ENCODE data around the gene GSTT4.
"Not testable (repeated sequence)": the region's sequence is repeated elsewhere in the genome, so short reads cannot be mapped to it uniquely, and the experiment has no call there.

The GSTT4 gene

GRCh38 chr22:24006207-24006913 is 1.1 kb upstream of the GSTT4 start:
- Histone ChIP-seq H3K4me3 (ENCODE audit: low read length) (no peak overlapping the region), H3K9me3 (ENCODE audit: insufficient read depth, low read depth, low read length) (no peaks in the 10 kb centered on the region), H3K4me1 (ENCODE audit: insufficient read depth, low read length) (no peaks in the 10 kb centered on the region; the same call in 1 of the 2 replicates), H3K27me3 (ENCODE audit: insufficient read depth, low read length) (no peaks in the 10 kb centered on the region), H3K36me3 (ENCODE audit: insufficient read depth, low read depth, low read length) (no peaks in the 10 kb centered on the region), H3K9ac (ENCODE audit: low read depth, low read length) (no peak overlapping the region), H3K27ac (ENCODE audit: low read length) (no peak overlapping the region)

DNA sequence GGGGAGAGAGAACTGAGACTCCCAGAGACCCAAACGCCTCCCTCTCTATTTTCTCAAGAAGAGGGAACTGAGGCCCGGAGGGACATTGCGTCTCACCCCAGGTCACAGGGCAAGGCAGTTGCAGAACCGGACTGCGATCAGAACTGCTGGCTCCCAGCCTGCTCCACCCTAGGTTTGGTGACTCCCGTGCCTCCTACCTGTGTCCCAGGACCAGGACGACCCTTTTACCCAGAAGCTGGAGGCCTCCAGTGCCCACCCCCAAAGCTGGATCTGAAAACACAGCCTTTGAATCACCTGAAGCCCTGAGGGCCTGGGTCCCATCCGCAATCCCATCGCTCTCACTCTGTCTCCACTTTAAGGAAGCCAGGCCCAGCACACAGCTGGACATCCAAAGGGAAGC is 1.4 kb downstream of the GSTT4 start:
- Histone ChIP-seq H3K4me3 (ENCODE audit: low read length) (no peak overlapping the region), H3K9ac (ENCODE audit: low read depth, low read length) (no peak overlapping the region), H3K4me1 (ENCODE audit: insufficient read depth, low read length) (no peaks in the 10 kb centered on the region; the same call in 1 of the 2 replicates), H3K9me3 (ENCODE audit: insufficient read depth, low read depth, low read length) (no peaks in the 10 kb centered on the region), H3K27me3 (ENCODE audit: insufficient read depth, low read length) (no peaks in the 10 kb centered on the region), H3K27ac (ENCODE audit: low read length) (no peak overlapping the region), H3K36me3 (ENCODE audit: insufficient read depth, low read depth, low read length) (no peaks in the 10 kb centered on the region)

GRCh38 chr22:24002851-24003250 is 2.4 kb downstream of the GSTT4 start:
- Histone ChIP-seq H3K27ac (ENCODE audit: low read length) (no peak overlapping the region), H3K4me3 (ENCODE audit: low read length) (no peak overlapping the region), H3K9me3 (ENCODE audit: insufficient read depth, low read depth, low read length) (no peaks in the 10 kb centered on the region), H3K4me1 (ENCODE audit: insufficient read depth, low read length) (no peaks in the 10 kb centered on the region; the same call in 1 of the 2 replicates), H3K9ac (ENCODE audit: low read depth, low read length) (no peak overlapping the region), H3K27me3 (ENCODE audit: insufficient read depth, low read length) (no peaks in the 10 kb centered on the region), H3K36me3 (ENCODE audit: insufficient read depth, low read depth, low read length) (no peaks in the 10 kb centered on the region)

DNA sequence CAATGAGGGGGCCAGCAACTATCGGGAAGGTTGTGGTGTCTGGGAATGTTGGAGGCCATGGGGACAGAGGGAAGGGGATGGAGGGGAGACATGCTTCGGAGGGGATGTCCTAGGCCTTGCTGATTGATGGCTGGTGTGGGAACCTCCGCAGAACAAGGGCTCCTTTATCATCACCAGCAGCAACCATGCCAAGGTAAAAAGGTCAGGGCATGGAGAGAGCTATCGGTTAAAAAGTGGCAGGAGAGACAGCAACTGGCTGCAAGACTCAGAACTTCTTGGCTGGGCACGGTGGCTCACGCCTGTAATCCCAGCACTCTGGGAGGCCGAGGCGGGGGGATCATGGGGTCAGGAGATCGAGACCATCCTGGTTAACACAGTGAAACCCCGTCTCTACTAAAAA is 3.0 kb downstream of the GSTT4 start:
- Histone ChIP-seq H3K9ac (ENCODE audit: low read depth, low read length) (no peak overlapping the region), H3K27ac (ENCODE audit: low read length) (no peak overlapping the region), H3K27me3 (ENCODE audit: insufficient read depth, low read length) (no peaks in the 10 kb centered on the region), H3K4me1 (ENCODE audit: insufficient read depth, low read length) (no peaks in the 10 kb centered on the region; the same call in 1 of the 2 replicates), H3K36me3 (ENCODE audit: insufficient read depth, low read depth, low read length) (no peaks in the 10 kb centered on the region), H3K9me3 (ENCODE audit: insufficient read depth, low read depth, low read length) (no peaks in the 10 kb centered on the region), H3K4me3 (ENCODE audit: low read length) (no peak overlapping the region)

DNA sequence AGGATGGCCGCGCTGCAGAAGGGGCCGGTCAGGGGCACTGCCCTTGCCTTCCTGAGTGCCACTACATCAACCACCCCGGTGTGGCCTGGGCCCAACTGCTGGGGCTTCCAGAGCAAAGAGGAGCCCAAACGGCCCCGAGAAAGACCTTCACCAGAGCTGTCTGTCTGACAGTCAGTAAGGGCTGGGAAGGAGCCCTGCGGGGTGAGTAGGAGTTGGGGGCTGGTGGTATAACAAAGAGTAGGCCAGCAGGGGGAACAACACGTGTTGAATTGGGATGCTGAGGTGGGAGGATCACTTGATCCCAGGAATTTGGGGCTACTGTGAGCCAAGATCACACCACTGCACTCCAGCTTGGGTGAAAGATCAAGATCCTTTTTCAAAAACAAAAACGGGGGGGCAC is 3.9 kb downstream of the GSTT4 start:
- Histone ChIP-seq H3K27me3 (ENCODE audit: insufficient read depth, low read length) (no peaks in the 10 kb centered on the region), H3K9ac (ENCODE audit: low read depth, low read length) (no peak overlapping the region), H3K4me3 (ENCODE audit: low read length) (no peak overlapping the region), H3K27ac (ENCODE audit: low read length) (no peak overlapping the region), H3K36me3 (ENCODE audit: insufficient read depth, low read depth, low read length) (no peaks in the 10 kb centered on the region), H3K4me1 (ENCODE audit: insufficient read depth, low read length) (no peaks in the 10 kb centered on the region; the same call in 1 of the 2 replicates), H3K9me3 (ENCODE audit: insufficient read depth, low read depth, low read length) (no peaks in the 10 kb centered on the region)

GRCh38 chr22:23999779-24000178 is 5.5 kb downstream of the GSTT4 start:
- not testable (repeated sequence) for H3K9me3 ChIP-seq (ENCODE audit: insufficient read depth, low read depth, low read length); H3K4me1 ChIP-seq (ENCODE audit: insufficient read depth, low read length); H3K9ac ChIP-seq (ENCODE audit: low read depth, low read length); H3K27ac ChIP-seq (ENCODE audit: low read length); H3K27me3 ChIP-seq (ENCODE audit: insufficient read depth, low read length); H3K4me3 ChIP-seq (ENCODE audit: low read length); H3K36me3 ChIP-seq (ENCODE audit: insufficient read depth, low read depth, low read length)

GRCh38 chr22:23997092-23997491 is 8.2 kb downstream of the GSTT4 start:
- no peak overlapping the region for H3K27ac ChIP-seq (ENCODE audit: low read length)
- H3K9ac ChIP-seq (ENCODE audit: low read depth, low read length): no peak overlapping the region
- no peak overlapping the region for H3K4me3 ChIP-seq (ENCODE audit: low read length)
- H3K4me1 ChIP-seq (ENCODE audit: insufficient read depth, low read length): no peaks in the 10 kb centered on the region; the same call in 1 of the 2 replicates
- H3K36me3 ChIP-seq (ENCODE audit: insufficient read depth, low read depth, low read length): no peaks in the 10 kb centered on the region
- H3K9me3 ChIP-seq (ENCODE audit: insufficient read depth, low read depth, low read length): no peaks in the 10 kb centered on the region
- H3K27me3 ChIP-seq (ENCODE audit: insufficient read depth, low read length): no peaks in the 10 kb centered on the region

DNA sequence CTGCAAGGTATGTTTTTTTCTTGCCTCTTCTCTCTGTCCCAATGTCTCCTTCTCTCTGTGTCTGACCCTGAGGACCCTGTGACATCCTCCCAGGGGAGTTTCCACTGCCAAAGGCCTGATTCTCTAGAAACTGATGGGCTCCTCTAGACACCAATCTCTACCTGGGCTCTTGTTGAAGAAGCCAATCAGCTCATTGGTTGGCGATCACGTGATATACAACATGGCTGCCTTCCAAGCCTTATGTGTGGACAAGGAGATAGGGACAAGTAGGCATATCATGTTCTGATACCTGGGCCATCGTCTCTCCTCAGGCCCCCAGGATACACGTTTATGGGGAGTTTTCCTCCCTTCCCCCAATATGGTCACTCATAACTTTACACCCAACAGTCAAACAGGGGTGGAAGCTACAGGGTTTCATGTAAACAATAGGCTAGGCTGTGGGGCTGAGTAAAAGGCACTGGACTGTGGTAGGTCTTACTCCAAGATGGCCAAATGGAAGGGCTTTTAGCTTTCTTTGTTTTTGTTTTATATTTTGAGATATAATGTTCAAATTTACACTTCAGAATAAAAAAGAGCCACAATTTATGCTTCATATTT is 11.6 kb downstream of the GSTT4 start:
- H3K4me1 ChIP-seq (ENCODE audit: insufficient read depth, low read length); H3K4me3 ChIP-seq (ENCODE audit: low read length); H3K27ac ChIP-seq (ENCODE audit: low read length); H3K27me3 ChIP-seq (ENCODE audit: insufficient read depth, low read length); H3K36me3 ChIP-seq (ENCODE audit: insufficient read depth, low read depth, low read length); H3K9me3 ChIP-seq (ENCODE audit: insufficient read depth, low read depth, low read length); H3K9ac ChIP-seq (ENCODE audit: low read depth, low read length): not testable (repeated sequence)

GRCh38 chr22:23993080-23993479 is 12.2 kb downstream of the GSTT4 start:
- not testable (repeated sequence) for H3K36me3 ChIP-seq (ENCODE audit: insufficient read depth, low read depth, low read length); H3K27ac ChIP-seq (ENCODE audit: low read length); H3K9ac ChIP-seq (ENCODE audit: low read depth, low read length); H3K27me3 ChIP-seq (ENCODE audit: insufficient read depth, low read length); H3K4me3 ChIP-seq (ENCODE audit: low read length); H3K4me1 ChIP-seq (ENCODE audit: insufficient read depth, low read length); H3K9me3 ChIP-seq (ENCODE audit: insufficient read depth, low read depth, low read length)

DNA sequence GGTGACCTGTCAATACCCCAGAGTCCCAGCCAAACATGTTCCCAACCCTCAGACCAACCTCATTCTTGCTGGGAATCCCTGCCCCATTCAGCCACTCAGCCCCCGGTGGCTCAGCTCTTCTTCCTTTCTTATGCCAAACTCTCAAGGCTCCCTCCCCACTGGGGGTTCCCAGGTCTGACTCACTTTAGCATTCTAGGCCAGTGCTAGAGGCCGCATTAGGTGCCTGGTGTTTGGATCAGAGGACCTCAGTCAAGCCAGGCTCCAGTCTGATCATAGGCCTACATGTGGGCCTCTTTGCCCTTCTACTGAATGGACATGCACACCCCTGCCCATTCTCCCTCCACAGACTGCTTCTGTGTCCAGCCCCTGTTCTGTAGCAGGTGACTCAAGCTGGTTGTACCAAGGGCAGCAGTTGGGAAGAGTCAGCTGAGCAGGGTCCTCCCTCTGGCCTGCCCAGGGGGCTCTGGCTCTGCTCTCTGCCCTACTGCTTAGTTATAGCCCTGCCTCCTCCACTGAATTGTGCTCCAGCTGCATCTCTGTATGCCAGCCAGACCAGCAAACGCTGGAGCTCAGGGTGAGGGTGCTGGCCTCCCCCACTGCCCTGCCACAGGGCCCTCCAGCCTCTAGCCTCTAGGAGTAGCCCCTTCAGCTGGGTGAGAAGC is 15.5 kb downstream of the GSTT4 start:
- H3K27ac ChIP-seq (ENCODE audit: low read length); H3K9ac ChIP-seq (ENCODE audit: low read depth, low read length); H3K4me3 ChIP-seq (ENCODE audit: low read length); H3K4me1 ChIP-seq (ENCODE audit: insufficient read depth, low read length); H3K27me3 ChIP-seq (ENCODE audit: insufficient read depth, low read length); H3K9me3 ChIP-seq (ENCODE audit: insufficient read depth, low read depth, low read length); H3K36me3 ChIP-seq (ENCODE audit: insufficient read depth, low read depth, low read length): not testable (repeated sequence)

DNA sequence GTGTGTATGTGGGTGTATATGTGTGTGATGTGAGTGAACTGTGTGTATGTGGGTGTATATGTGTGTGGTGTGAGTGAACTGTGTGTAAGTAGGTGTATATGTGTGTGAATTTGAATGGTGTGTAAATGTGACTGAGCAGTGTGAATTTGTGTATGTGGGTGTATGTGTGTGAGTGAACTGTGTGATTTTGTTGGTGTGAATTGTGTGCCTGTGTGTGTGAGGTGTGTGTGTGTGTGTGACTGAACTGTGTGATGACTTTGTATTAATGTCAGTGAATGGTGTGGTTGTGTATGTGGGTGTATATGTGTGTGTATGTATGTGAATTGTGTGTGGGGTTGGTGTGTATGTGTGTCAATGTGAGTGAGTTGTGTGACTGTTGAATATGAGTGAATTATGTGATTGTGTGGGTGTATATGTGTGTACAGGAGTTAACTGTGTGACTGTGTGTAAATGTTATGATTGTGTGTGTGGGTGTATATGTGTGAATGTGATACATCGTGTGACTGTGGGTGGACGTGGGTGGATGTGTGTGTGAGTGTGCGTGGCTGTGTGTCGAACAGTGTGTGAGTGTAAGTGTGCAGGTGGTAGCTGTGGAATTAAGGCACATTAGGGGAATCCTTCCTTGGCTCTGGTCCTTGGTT is 18.6 kb downstream of the GSTT4 start:
- not testable (repeated sequence) for H3K4me3 ChIP-seq (ENCODE audit: low read length); H3K9ac ChIP-seq (ENCODE audit: low read depth, low read length); H3K4me1 ChIP-seq (ENCODE audit: insufficient read depth, low read length); H3K9me3 ChIP-seq (ENCODE audit: insufficient read depth, low read depth, low read length); H3K27ac ChIP-seq (ENCODE audit: low read length); H3K27me3 ChIP-seq (ENCODE audit: insufficient read depth, low read length); H3K36me3 ChIP-seq (ENCODE audit: insufficient read depth, low read depth, low read length)

- H3K4me1 ChIP-seq (ENCODE audit: insufficient read depth, low read length); H3K36me3 ChIP-seq (ENCODE audit: insufficient read depth, low read depth, low read length); H3K27me3 ChIP-seq (ENCODE audit: insufficient read depth, low read length); H3K4me3 ChIP-seq (ENCODE audit: low read length); H3K9ac ChIP-seq (ENCODE audit: low read depth, low read length); H3K27ac ChIP-seq (ENCODE audit: low read length); H3K9me3 ChIP-seq (ENCODE audit: insufficient read depth, low read depth, low read length): not testable (repeated sequence)
Observed at GRCh38 chr22:23986089-23986488, 19.2 kb downstream of the GSTT4 start.

Data from iPS-20b (cell line).